ENCODE data around the gene PDE4D. TPM values are rescaled to one million over a fixed set of nuclear protein-coding genes. Genes with fewer than 3 reads are reported as not detected.
A peak's percentile ranks its signal among the peaks of the same experiment; 100 is the strongest.

PDE4D gene
- total RNA-seq, 1 experiment from 2014 or later = 3.3 TPM

DNA sequence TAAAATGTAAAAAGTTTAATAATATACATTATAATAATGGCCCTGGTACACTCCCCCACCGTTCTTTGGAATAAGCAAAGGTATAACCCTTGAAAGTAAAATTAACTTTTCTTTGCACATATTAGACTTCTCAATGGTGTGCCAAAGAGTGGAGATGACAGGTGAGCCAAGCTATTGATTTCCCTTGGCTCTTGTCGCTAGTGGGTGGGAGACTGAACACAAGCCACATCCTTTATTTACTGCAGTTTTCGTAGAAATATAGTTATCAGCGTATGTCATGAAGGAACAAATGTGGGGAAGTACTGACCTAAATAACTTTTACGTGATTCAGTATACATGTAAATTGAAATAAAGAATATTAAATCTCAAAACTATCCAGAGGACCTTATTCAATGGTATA is 761.4 kb downstream of the PDE4D start (continued):
- TF ChIP-seq, protein P1, sequence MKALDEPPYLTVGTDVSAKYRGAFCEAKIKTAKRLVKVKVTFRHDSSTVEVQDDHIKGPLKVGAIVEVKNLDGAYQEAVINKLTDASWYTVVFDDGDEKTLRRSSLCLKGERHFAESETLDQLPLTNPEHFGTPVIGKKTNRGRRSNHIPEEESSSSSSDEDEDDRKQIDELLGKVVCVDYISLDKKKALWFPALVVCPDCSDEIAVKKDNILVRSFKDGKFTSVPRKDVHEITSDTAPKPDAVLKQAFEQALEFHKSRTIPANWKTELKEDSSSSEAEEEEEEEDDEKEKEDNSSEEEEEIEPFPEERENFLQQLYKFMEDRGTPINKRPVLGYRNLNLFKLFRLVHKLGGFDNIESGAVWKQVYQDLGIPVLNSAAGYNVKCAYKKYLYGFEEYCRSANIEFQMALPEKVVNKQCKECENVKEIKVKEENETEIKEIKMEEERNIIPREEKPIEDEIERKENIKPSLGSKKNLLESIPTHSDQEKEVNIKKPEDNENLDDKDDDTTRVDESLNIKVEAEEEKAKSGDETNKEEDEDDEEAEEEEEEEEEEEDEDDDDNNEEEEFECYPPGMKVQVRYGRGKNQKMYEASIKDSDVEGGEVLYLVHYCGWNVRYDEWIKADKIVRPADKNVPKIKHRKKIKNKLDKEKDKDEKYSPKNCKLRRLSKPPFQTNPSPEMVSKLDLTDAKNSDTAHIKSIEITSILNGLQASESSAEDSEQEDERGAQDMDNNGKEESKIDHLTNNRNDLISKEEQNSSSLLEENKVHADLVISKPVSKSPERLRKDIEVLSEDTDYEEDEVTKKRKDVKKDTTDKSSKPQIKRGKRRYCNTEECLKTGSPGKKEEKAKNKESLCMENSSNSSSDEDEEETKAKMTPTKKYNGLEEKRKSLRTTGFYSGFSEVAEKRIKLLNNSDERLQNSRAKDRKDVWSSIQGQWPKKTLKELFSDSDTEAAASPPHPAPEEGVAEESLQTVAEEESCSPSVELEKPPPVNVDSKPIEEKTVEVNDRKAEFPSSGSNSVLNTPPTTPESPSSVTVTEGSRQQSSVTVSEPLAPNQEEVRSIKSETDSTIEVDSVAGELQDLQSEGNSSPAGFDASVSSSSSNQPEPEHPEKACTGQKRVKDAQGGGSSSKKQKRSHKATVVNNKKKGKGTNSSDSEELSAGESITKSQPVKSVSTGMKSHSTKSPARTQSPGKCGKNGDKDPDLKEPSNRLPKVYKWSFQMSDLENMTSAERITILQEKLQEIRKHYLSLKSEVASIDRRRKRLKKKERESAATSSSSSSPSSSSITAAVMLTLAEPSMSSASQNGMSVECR (CRISPR knock-in tag; IDR thresholded peaks at IDR 0.05; ENCODE audit: borderline replicate concordance) = no peak
- TF ChIP-seq ZNF671 (CRISPR knock-in tag; IDR thresholded peaks at IDR 0.05) (no peak), CREM (CRISPR knock-in tag; IDR thresholded peaks at IDR 0.05) (no peak)
- TF ChIP-seq, protein P2, sequence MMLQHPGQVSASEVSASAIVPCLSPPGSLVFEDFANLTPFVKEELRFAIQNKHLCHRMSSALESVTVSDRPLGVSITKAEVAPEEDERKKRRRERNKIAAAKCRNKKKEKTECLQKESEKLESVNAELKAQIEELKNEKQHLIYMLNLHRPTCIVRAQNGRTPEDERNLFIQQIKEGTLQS (CRISPR knock-in tag; conservative IDR thresholded peaks at IDR 0.05) = no peak

DNA sequence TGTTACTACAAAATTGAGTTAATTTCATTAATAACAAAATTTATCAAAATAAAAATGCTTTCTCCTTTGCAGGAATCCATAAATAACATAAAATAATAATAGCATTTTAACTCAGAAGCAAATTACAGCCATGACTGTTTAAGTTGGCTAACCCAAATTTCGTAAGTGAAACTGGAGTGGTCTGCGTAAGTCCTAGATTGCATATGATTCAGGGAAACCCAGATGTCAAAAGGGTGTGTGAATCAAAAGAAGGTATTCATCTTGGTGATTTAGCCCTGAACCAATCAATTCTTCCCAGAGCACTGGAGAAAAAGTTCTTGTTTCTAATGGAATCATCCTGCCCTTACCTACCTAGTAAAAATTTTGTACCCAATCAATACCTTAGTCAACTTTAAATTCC is 763.1 kb downstream of the PDE4D start:
- ATAC-seq (no peak), DNase-seq (ENCODE audit: low spot score) (no peak)
- Mint-ChIP-seq H3K27ac (peak overlapping the region; percentile 63; the same call in 1 of the 2 replicates), H3K36me3 (no peaks in the 10 kb centered on the region), H3K27me3 (ENCODE audit: low read depth) (no peaks in the 10 kb centered on the region), H3K4me3 (no peak overlapping the region), H3K9me3 (no peaks in the 10 kb centered on the region), H3K4me1 (peaks cover 12% of the 10 kb centered on the region)
- TF ChIP-seq ZBTB21 (CRISPR knock-in tag; IDR thresholded peaks at IDR 0.05; ENCODE audit: borderline replicate concordance) = no peak
- TF ChIP-seq ZNF263 (CRISPR knock-in tag; IDR thresholded peaks at IDR 0.05; ENCODE audit: low read depth) = no peak
- no peak for TF ChIP-seq NFE2L1 (CRISPR knock-in tag; IDR thresholded peaks at IDR 0.05)
- TF ChIP-seq, protein P3, sequence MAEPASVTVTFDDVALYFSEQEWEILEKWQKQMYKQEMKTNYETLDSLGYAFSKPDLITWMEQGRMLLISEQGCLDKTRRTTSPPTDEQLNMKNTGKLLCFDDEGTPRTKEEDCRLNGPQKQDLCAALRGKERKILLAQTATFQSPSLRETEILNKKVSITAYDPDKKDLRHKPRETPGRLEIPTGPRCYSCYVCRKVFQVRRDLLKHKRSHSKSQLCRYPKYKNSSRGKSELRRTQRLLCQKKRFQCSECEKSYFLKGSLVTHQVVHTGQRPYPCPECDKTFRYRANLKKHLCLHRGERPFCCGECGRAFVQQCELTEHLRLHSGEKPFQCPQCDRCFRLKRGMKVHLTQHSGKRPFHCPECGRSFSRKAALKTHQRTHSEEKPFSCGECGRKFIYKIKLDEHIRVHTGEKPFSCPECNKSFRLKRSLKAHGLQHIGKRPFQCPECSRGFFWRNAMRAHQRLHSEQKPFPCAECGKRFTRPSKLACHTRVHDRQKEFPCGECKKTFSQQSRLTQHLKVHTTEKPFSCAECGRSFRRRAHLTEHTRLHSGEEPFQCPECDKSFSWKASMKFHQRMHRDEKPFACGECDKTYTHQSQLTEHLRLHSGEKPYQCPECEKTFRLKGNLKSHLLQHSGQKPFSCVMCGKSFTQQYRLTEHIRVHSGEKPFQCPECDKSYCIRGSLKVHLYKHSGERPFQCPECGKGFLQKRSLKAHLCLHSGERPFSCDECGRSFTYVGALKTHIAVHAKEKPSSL (CRISPR knock-in tag; conservative IDR thresholded peaks at IDR 0.05) = no peak
- CTCF ChIA-PET = no interaction called here
- POLR2A ChIA-PET = no interaction called here

GRCh38 chr5:59128646-59129290 is 764.8 kb downstream of the PDE4D start:
- Mint-ChIP-seq H3K27me3 (ENCODE audit: low read depth) (no peaks in the 10 kb centered on the region), H3K4me3 (no peak overlapping the region), H3K27ac (no peak overlapping the region), H3K36me3 (no peaks in the 10 kb centered on the region), H3K4me1 (peaks cover 12% of the 10 kb centered on the region), H3K9me3 (no peaks in the 10 kb centered on the region)
- ATAC-seq = no peak
- CTCF ChIA-PET = interaction anchor here (2.3 kb wide), 1 partner anchor 94 kb away, joined by 9 read pairs; no protein-coding TSS in a partner anchor
- POLR2A ChIA-PET = no interaction called here
- no peak for DNase-seq (ENCODE audit: low spot score)
- TF ChIP-seq FOXJ3 (CRISPR knock-in tag; IDR thresholded peaks at IDR 0.05; ENCODE audit: borderline replicate concordance) (no peak), ZNF263 (CRISPR knock-in tag; IDR thresholded peaks at IDR 0.05; ENCODE audit: low read depth) (no peak), FOXP1 (CRISPR knock-in tag; IDR thresholded peaks at IDR 0.05; ENCODE audit: borderline replicate concordance) (no peak), MAX (CRISPR knock-in tag; IDR thresholded peaks at IDR 0.05) (no peak), GABPB1 (CRISPR knock-in tag; IDR thresholded peaks at IDR 0.05) (no peak)
- TF ChIP-seq, protein P4, sequence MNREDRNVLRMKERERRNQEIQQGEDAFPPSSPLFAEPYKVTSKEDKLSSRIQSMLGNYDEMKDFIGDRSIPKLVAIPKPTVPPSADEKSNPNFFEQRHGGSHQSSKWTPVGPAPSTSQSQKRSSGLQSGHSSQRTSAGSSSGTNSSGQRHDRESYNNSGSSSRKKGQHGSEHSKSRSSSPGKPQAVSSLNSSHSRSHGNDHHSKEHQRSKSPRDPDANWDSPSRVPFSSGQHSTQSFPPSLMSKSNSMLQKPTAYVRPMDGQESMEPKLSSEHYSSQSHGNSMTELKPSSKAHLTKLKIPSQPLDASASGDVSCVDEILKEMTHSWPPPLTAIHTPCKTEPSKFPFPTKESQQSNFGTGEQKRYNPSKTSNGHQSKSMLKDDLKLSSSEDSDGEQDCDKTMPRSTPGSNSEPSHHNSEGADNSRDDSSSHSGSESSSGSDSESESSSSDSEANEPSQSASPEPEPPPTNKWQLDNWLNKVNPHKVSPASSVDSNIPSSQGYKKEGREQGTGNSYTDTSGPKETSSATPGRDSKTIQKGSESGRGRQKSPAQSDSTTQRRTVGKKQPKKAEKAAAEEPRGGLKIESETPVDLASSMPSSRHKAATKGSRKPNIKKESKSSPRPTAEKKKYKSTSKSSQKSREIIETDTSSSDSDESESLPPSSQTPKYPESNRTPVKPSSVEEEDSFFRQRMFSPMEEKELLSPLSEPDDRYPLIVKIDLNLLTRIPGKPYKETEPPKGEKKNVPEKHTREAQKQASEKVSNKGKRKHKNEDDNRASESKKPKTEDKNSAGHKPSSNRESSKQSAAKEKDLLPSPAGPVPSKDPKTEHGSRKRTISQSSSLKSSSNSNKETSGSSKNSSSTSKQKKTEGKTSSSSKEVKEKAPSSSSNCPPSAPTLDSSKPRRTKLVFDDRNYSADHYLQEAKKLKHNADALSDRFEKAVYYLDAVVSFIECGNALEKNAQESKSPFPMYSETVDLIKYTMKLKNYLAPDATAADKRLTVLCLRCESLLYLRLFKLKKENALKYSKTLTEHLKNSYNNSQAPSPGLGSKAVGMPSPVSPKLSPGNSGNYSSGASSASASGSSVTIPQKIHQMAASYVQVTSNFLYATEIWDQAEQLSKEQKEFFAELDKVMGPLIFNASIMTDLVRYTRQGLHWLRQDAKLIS (CRISPR knock-in tag; IDR thresholded peaks at IDR 0.05; ENCODE audit: borderline replicate concordance) = no peak
- TF ChIP-seq, protein P5, sequence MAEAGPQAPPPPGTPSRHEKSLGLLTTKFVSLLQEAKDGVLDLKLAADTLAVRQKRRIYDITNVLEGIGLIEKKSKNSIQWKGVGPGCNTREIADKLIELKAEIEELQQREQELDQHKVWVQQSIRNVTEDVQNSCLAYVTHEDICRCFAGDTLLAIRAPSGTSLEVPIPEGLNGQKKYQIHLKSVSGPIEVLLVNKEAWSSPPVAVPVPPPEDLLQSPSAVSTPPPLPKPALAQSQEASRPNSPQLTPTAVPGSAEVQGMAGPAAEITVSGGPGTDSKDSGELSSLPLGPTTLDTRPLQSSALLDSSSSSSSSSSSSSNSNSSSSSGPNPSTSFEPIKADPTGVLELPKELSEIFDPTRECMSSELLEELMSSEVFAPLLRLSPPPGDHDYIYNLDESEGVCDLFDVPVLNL (CRISPR knock-in tag; IDR thresholded peaks at IDR 0.05; ENCODE audit: borderline replicate concordance, low read depth) = no peak
- TF ChIP-seq, protein P6, sequence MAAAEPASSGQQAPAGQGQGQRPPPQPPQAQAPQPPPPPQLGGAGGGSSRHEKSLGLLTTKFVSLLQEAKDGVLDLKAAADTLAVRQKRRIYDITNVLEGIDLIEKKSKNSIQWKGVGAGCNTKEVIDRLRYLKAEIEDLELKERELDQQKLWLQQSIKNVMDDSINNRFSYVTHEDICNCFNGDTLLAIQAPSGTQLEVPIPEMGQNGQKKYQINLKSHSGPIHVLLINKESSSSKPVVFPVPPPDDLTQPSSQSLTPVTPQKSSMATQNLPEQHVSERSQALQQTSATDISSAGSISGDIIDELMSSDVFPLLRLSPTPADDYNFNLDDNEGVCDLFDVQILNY (CRISPR knock-in tag; IDR thresholded peaks at IDR 0.05) = no peak
